Measurements from ENCODE around the gene NSRP1. TPM values are rescaled to one million over a fixed set of nuclear protein-coding genes. Genes with fewer than 3 reads are reported as not detected.
"Not testable (repeated sequence)": the region's sequence is repeated elsewhere in the genome, so short reads cannot be mapped to it uniquely, and the experiment has no call there.

Gene NSRP1
- total RNA-seq, 2 donors from 2014 or later = 19.2 to 22.7 TPM

- DNase-seq = no peak
- H3K4me1 ChIP-seq = peaks cover 21% of the 10 kb centered on the region
- no peaks in the 10 kb centered on the region for H3K9me3 ChIP-seq
- intact Hi-C loops (cut with DNase I) = no loop called here
- H3K4me3 ChIP-seq = peak overlapping the region in 1 of 2 donors; percentile 39
- H3K27ac ChIP-seq = peak overlapping the region in 3 of 4 donors; percentile 86 to 94 (median 94)
- H3K36me3 ChIP-seq (replicated peaks in 1 of 2; ENCODE audit: insufficient read depth in 1 of 2, low read depth in 2 of 2) = peaks cover 0 to 7% of the 10 kb centered on the region in 2 donors
- no peak for ATAC-seq
- TF ChIP-seq, protein P1, sequence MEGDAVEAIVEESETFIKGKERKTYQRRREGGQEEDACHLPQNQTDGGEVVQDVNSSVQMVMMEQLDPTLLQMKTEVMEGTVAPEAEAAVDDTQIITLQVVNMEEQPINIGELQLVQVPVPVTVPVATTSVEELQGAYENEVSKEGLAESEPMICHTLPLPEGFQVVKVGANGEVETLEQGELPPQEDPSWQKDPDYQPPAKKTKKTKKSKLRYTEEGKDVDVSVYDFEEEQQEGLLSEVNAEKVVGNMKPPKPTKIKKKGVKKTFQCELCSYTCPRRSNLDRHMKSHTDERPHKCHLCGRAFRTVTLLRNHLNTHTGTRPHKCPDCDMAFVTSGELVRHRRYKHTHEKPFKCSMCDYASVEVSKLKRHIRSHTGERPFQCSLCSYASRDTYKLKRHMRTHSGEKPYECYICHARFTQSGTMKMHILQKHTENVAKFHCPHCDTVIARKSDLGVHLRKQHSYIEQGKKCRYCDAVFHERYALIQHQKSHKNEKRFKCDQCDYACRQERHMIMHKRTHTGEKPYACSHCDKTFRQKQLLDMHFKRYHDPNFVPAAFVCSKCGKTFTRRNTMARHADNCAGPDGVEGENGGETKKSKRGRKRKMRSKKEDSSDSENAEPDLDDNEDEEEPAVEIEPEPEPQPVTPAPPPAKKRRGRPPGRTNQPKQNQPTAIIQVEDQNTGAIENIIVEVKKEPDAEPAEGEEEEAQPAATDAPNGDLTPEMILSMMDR (IDR thresholded peaks at IDR 0.05) = no peak
- TF ChIP-seq POLR2A (IDR thresholded peaks at IDR 0.05) = no peak
- H3K27me3 ChIP-seq = no peaks in the 10 kb centered on the region
- 24 to 32% methylated on average over 5 of the region's 5 CpGs for WGBS, 2 donors
Observed at GRCh38 chr17:30117675-30118081, 1.1 kb downstream of the NSRP1 start.

- 94 to 96% methylated on average over 7 of the region's 7 CpGs for WGBS, 2 donors
Observed at GRCh38 chr17:30118635-30119034, 2.0 kb downstream of the NSRP1 start.

DNA sequence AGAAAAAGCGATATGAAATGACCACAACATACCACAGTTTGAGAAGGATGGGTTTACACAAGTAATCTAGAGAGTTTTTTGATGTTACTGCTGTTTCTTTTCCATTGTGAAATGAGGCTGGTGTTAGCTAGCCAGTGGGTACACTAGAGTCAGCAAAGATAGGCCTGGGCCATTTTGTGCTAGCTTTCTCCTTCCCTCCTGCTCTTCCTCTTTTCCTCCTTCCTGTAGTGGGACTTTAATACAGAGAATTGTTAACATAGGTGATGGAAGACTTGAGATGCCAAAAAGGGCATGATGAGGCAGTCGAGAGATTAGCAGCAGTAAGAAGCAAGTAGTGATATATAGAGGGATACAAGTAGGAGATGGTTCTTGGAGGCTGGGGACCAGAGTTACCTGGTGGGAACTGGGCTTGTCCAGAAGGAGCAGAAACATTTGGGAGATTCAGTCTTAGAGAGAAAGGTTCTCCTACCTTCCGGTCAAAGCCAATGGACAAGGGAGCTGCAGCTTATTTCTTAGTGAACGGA, 7.7 kb downstream of the NSRP1 start:
- Histone ChIP-seq H3K4me1 (peaks cover 8% of the 10 kb centered on the region), H3K36me3 (replicated peaks in 1 of 2; ENCODE audit: insufficient read depth in 1 of 2, low read depth in 2 of 2) (peaks cover 0 to 8% of the 10 kb centered on the region in 2 donors), H3K9me3 (no peaks in the 10 kb centered on the region), H3K4me3 (no peak overlapping the region), H3K27me3 (no peaks in the 10 kb centered on the region), H3K27ac (no peak overlapping the region)
- 93 to 95% methylated on average over 4 of the region's 4 CpGs for WGBS, 2 donors
- no peak for TF ChIP-seq POLR2A (IDR thresholded peaks at IDR 0.05)
- TF ChIP-seq, protein P1 (IDR thresholded peaks at IDR 0.05) = no peak
- ATAC-seq = no peak
- intact Hi-C loops (cut with DNase I) = loop anchor here (10.0 kb wide), 1 partner anchor 120 kb away; no protein-coding TSS in a partner anchor
- DNase-seq = no peak

More at GRCh38 chr17:30118635-30119034, 2.0 kb downstream of the NSRP1 start:
- ATAC-seq; H3K9me3 ChIP-seq; H3K27ac ChIP-seq; DNase-seq; H3K27me3 ChIP-seq; H3K36me3 ChIP-seq (replicated peaks in 1 of 2; ENCODE audit: insufficient read depth in 1 of 2, low read depth in 2 of 2); intact Hi-C loops (cut with DNase I); H3K4me3 ChIP-seq: not testable (repeated sequence)
- H3K4me1 ChIP-seq = peaks cover 21% of the 10 kb centered on the region

GRCh38 chr17:30130121-30130520, 13.5 kb downstream of the NSRP1 start:
- Histone ChIP-seq H3K4me3 (no peak overlapping the region), H3K4me1 (no peaks in the 10 kb centered on the region), H3K27ac (no peak overlapping the region), H3K9me3 (no peaks in the 10 kb centered on the region), H3K27me3 (no peaks in the 10 kb centered on the region), H3K36me3 (replicated peaks in 1 of 2; ENCODE audit: insufficient read depth in 1 of 2, low read depth in 2 of 2) (peaks cover 0 to 3% of the 10 kb centered on the region in 2 donors)
- DNase-seq = no peak
- intact Hi-C loops (cut with DNase I) = no loop called here
- WGBS, 2 donors = 90 to 93% methylated on average over 1 of the region's 1 CpG
- TF ChIP-seq, protein P1 (IDR thresholded peaks at IDR 0.05) = no peak
- TF ChIP-seq POLR2A (IDR thresholded peaks at IDR 0.05) = no peak
- no peak for ATAC-seq

- DNase-seq = no peak
- H3K4me3 ChIP-seq = no peak overlapping the region
- no peaks in the 10 kb centered on the region for H3K4me1 ChIP-seq
- 98% methylated on average over 3 of the region's 3 CpGs for WGBS, 2 donors
- H3K36me3 ChIP-seq (replicated peaks in 1 of 2; ENCODE audit: insufficient read depth in 1 of 2, low read depth in 2 of 2) = peaks cover 0 to 3% of the 10 kb centered on the region in 2 donors
- intact Hi-C loops (cut with DNase I) = no loop called here
- no peak for ATAC-seq
- no peak overlapping the region for H3K27ac ChIP-seq
- TF ChIP-seq, protein P1 (IDR thresholded peaks at IDR 0.05) = no peak
- TF ChIP-seq POLR2A (IDR thresholded peaks at IDR 0.05) = no peak
- H3K27me3 ChIP-seq = no peaks in the 10 kb centered on the region
- no peaks in the 10 kb centered on the region for H3K9me3 ChIP-seq
Observed at GRCh38 chr17:30132615-30133014, 16.0 kb downstream of the NSRP1 start.
